SK-N-SH (cell line): ENCODE data around the gene TRIP4. TPM values are rescaled to one million over a fixed set of nuclear protein-coding genes. Genes with fewer than 3 reads are reported as not detected.

Source experiments
- CTCF ChIA-PET: fragments of 300-600, 350-600 bp; formaldehyde crosslinking; extraction: SDS; loops from one replicate; lab custom pipeline; 2021; lab: Yijun Ruan, JAX
- POLR2A ChIA-PET: fragments of 350-600 bp; sonication (Branson Sonifier 250); formaldehyde crosslinking; extraction: SDS; loops from one replicate; lab custom pipeline; 2020; ENCODE audit warnings: antibody characterized with exemption, inconsistent platforms; lab: Yijun Ruan, JAX
- DNase-seq: peaks from one replicate; pipeline ENCODE4 v3.0.0; 2012
- H2AFZ ChIP-seq: fragments of 200-600 bp; sonication (generic); 2 replicates; pipeline ENCODE4 v1.8.1; 2016; ENCODE audit warnings: antibody characterized with exemption, mild to moderate bottlenecking, low read depth
- H3F3A ChIP-seq: fragments of 200-600 bp; sonication (generic); replicated peaks from 2 replicates; pipeline ENCODE3; 2016; ENCODE audit warnings: antibody characterized with exemption, mild to moderate bottlenecking; ENCODE audit not compliant: insufficient read depth
- H3K27ac ChIP-seq, 2 experiments: fragments of 200-500 bp in 1 of 2; fragments of 200-600 bp in 1 of 2; sonication (Bioruptor generic) in 1 of 2; sonication (generic), shearing (Covaris generic) in 1 of 2; 2 replicates each; pipeline versions ENCODE4 v1.5.1 to v1.6.1; 2014 to 2016; ENCODE audit warnings: low read depth in 2 of 2, inconsistent platforms in 1 of 2, low read length in 1 of 2, mild to moderate bottlenecking in 1 of 2, mixed read lengths in 1 of 2
- H3K27me3 ChIP-seq: fragments of 200-600 bp; sonication (generic), shearing (Covaris generic); 2 replicates; pipeline ENCODE4 v1.6.1; 2016; ENCODE audit warnings: mixed run types; ENCODE audit not compliant: insufficient read depth
- H3K36me3 ChIP-seq, 2 experiments: fragments of 200-500 bp in 1 of 2; fragments of 200-600 bp in 1 of 2; sonication (Bioruptor generic) in 1 of 2; sonication (generic) in 1 of 2; replicated peaks in 1 of 2; 2 replicates each; pipeline versions ENCODE3 to v1.5.1; 2014 to 2016; ENCODE audit warnings: low read length in 1 of 2, mild to moderate bottlenecking in 1 of 2; ENCODE audit not compliant: insufficient read depth in 2 of 2, control insufficient read depth in 1 of 2
- H3K4me1 ChIP-seq, 2 experiments: fragments of 200-500 bp in 1 of 2; fragments of 200-600 bp in 1 of 2; sonication (Bioruptor generic) in 1 of 2; sonication (generic), shearing (Covaris generic) in 1 of 2; 2 replicates each; pipeline versions ENCODE4 v1.5.1 to v1.6.1; 2014 to 2016; ENCODE audit warnings: low read depth in 1 of 2, low read length in 1 of 2, mixed run types in 1 of 2; ENCODE audit not compliant: insufficient read depth in 2 of 2, control insufficient read depth in 1 of 2
- H3K4me2 ChIP-seq: fragments of 200-600 bp; sonication (generic), shearing (Covaris generic); 2 replicates; pipeline ENCODE4 v1.6.1; 2017; ENCODE audit warnings: mixed run types
- H3K4me3 ChIP-seq, 2 experiments: fragments of 200-500 bp in 1 of 2; fragments of 200-600 bp in 1 of 2; sonication (Bioruptor generic) in 1 of 2; sonication (generic), shearing (Covaris generic) in 1 of 2; 2 replicates each; pipeline versions ENCODE4 v1.5.1 to v1.8.1; 2014 to 2016; ENCODE audit warnings: low read depth in 2 of 2, inconsistent platforms in 1 of 2, low read length in 1 of 2, mild to moderate bottlenecking in 1 of 2, mixed read lengths in 1 of 2, moderate library complexity in 1 of 2
- H3K79me2 ChIP-seq: fragments of 200-600 bp; sonication (generic); 2 replicates; pipeline ENCODE4 v1.8.1; 2017; ENCODE audit warnings: mild to moderate bottlenecking; ENCODE audit not compliant: insufficient read depth
- H3K9ac ChIP-seq: fragments of 200-600 bp; sonication (generic); 2 replicates; pipeline ENCODE4 v1.6.1; 2017; ENCODE audit warnings: mixed run types
- H3K9me2 ChIP-seq: fragments of 200-600 bp; sonication (generic); 2 replicates; pipeline ENCODE4 v1.6.1; 2017; ENCODE audit warnings: mixed run types
- H3K9me3 ChIP-seq: fragments of 200-600 bp; sonication (generic); 2 replicates; pipeline ENCODE4 v1.6.1; 2017; ENCODE audit warnings: mixed run types, mild to moderate bottlenecking, moderate library complexity
- H4K20me1 ChIP-seq: fragments of 200-600 bp; sonication (generic); 2 replicates; pipeline ENCODE4 v1.6.1; 2017; ENCODE audit warnings: mild to moderate bottlenecking, mixed run types; ENCODE audit not compliant: insufficient read depth
- EZH2phosphoT487 ChIP-seq: fragments of 200-600 bp; sonication (generic); IDR thresholded peaks from 2 replicates; pipeline ENCODE4 v1.6.1; 2017; ENCODE audit warnings: low read depth, mixed run types, mild to moderate bottlenecking, antibody characterized with exemption, moderate library complexity, borderline replicate concordance
- FOXM1 ChIP-seq: IDR thresholded peaks from 2 replicates; pipeline ENCODE4 v1.4.0; 2012; ENCODE audit warnings: low read depth, mild to moderate bottlenecking
- GABPA ChIP-seq: IDR thresholded peaks from 2 replicates; pipeline ENCODE4 v1.4.0; 2012; ENCODE audit warnings: low read depth, mild to moderate bottlenecking
- IRF3 ChIP-seq: fragments of 150-350 bp; IDR thresholded peaks from 2 replicates; pipeline ENCODE4 v1.6.1; 2016; ENCODE audit warnings: mild to moderate bottlenecking, low read depth, low read length
- MAX ChIP-seq: IDR thresholded peaks from 2 replicates; pipeline ENCODE4 v1.4.0; 2012; ENCODE audit warnings: low read depth
- MEF2A ChIP-seq: IDR thresholded peaks from 2 replicates; pipeline ENCODE4 v1.4.0; 2012; ENCODE audit warnings: low read depth, borderline replicate concordance
- NRF1 ChIP-seq: IDR thresholded peaks from 2 replicates; pipeline ENCODE4 v1.6.1; 2012; ENCODE audit warnings: low read depth, mild to moderate bottlenecking, low read length
- PBX3 ChIP-seq: IDR thresholded peaks from 2 replicates; pipeline ENCODE4; 2012
- POLR2AphosphoS5 ChIP-seq: IDR thresholded peaks from 2 replicates; pipeline ENCODE4 v1.6.1; 2012; ENCODE audit warnings: low read depth, low read length
- RCOR1 ChIP-seq: fragments of 150-350 bp; IDR thresholded peaks from 2 replicates; pipeline ENCODE4 v1.6.1; 2017; ENCODE audit warnings: antibody characterized with exemption, low read length
- RFX5 ChIP-seq: IDR thresholded peaks from 2 replicates; pipeline ENCODE4 v1.6.1; 2012; ENCODE audit warnings: mild to moderate bottlenecking, improper control_type of control experiment, low read length
- SIN3A ChIP-seq: IDR thresholded peaks from 2 replicates; pipeline ENCODE4 v1.6.1; 2012; ENCODE audit warnings: low read depth, mild to moderate bottlenecking, low read length, moderate library complexity, borderline replicate concordance
- SMC3 ChIP-seq: IDR thresholded peaks from 2 replicates; pipeline ENCODE4 v1.6.1; 2012; ENCODE audit warnings: low read depth, low read length, improper control_type of control experiment
- USF2 ChIP-seq: fragments of 150-350 bp; IDR thresholded peaks from 2 replicates; pipeline ENCODE4 v1.6.1; 2017; ENCODE audit warnings: antibody characterized with exemption, low read length, low read depth, borderline replicate concordance
- YY1 ChIP-seq: IDR thresholded peaks from 2 replicates; pipeline ENCODE4 v1.4.0; 2012; ENCODE audit warnings: low read depth, mild to moderate bottlenecking
- WGBS: methylation state at CpG from one replicate; pipeline ENCODE4 v1.1.6; 2017; ENCODE audit warnings: low lambda C conversion rate; 5-methylcytosine and 5-hydroxymethylcytosine counted together
- polyA plus RNA-seq, 3 experiments: library from polyadenylated mRNA; depleted of rRNA; stranded (reverse); fragments of >200 nt; gene quantifications; 2 replicates each; pipeline ENCODE4 v1.2.3, GENCODE V29; 2012
- TF ChIP-seq, protein P1 (sequence below): fragments of 200-600 bp; sonication (generic); IDR thresholded peaks from 2 replicates; pipeline ENCODE4 v1.6.1; 2017; ENCODE audit warnings: antibody characterized with exemption, mild to moderate bottlenecking, moderate library complexity
- TF ChIP-seq, protein P2 (sequence below): IDR thresholded peaks from 2 replicates; pipeline ENCODE4 v1.6.1; 2012; ENCODE audit warnings: mild to moderate bottlenecking, low read depth, low read length, moderate library complexity

TRIP4 gene
- polyA plus RNA-seq, 1 of the 3 experiments (the other 2 are of a cell fraction), result 14.5 TPM

DNA sequence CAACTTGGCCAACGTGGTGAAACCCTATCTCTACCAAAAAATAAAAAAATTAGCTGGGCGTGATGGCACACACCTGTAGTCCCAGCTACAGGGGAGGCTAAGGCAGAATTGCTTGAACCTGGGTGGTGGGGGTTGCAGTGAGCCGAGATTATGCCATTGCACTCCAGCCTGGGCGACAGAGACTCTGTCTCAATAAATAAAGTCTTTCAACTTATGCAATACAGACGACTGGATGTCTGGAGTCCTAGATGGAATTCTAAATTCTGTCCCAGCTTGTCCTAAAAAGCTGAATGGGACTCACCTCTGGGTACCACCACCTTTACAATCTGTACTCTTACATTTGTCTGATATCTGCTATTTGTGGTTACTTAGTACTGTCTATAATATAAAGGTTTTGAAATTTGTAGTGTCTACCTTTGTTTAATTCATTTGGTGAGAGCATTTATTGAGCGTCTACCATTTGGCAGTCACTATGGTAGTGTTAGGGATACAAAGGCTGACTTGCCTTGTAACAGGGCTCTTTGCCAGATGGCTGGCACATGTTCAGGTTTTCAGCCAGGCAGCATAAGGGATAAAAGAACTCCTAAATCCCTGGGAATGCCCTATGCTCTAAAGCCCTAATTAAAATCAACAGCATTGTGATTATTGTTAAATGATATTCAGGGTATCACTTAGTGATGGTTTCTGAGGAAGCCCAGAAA, 65.5 kb downstream of the TRIP4 start:
- Histone ChIP-seq H3K4me1 (peaks cover 0 to 16% of the 10 kb centered on the region in 2 experiments; a peak in 3 of 4 replicates), H3K4me3 (no peak overlapping the region), H3K9me3 (no peaks in the 10 kb centered on the region), H3K9ac (no peak overlapping the region), H2AFZ (no peak overlapping the region), H3K9me2 (no peaks in the 10 kb centered on the region), H3K36me3 (peaks cover 31 to 41% of the 10 kb centered on the region in 2 experiments), H3K79me2 (no peaks in the 10 kb centered on the region), H3K4me2 (no peak overlapping the region), H3K27ac (0 out of 4 replicates have a peak overlapping the region, but pooled peaks of 1 of the 2 experiments have one; percentile 10), H3K27me3 (no peaks in the 10 kb centered on the region), H3F3A (no peaks in the 10 kb centered on the region), H4K20me1 (no peaks in the 10 kb centered on the region)
- POLR2A ChIA-PET, result no interaction called here
- WGBS, result 70% methylated on average over 6 of the region's 6 CpGs
- no peak for DNase-seq
- CTCF ChIA-PET, result interaction anchor here (1.6 kb wide), 1 partner anchor 200 kb away, joined by 6 read pairs; no protein-coding TSS in a partner anchor
- TF ChIP-seq PBX3 (no peak), MEF2A (no peak), POLR2AphosphoS5 (no peak), MAX (no peak), NRF1 (no peak), EZH2phosphoT487 (no peak), SMC3 (no peak), USF2 (no peak), GABPA (no peak)

DNA sequence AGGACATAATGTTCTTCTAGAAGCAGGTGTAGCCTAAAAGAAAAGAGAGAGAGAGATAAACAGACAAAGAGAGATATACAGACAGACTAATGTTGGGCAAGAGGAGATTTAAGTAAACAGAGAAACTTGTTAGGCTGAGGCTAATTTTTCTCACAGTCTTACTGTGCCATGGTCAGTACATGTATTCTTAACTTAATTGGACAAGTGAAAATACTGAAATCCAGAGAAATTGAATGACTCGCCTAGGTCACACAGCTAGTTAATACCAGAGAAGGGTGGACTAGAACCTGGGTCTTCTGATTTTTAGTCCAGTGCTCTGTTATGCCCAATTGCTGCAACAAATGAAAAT, 66.0 kb downstream of the TRIP4 start:
- H3F3A ChIP-seq, result no peaks in the 10 kb centered on the region
- 0 out of 4 replicates have a peak overlapping the region, but pooled peaks of 1 of the 2 experiments have one; percentile 10 for H3K27ac ChIP-seq
- no peaks in the 10 kb centered on the region for H4K20me1 ChIP-seq
- H3K4me2 ChIP-seq, result no peak overlapping the region
- no peaks in the 10 kb centered on the region for H3K9me2 ChIP-seq
- no peak overlapping the region for H3K4me3 ChIP-seq
- no peak overlapping the region for H3K9ac ChIP-seq
- 87% methylated on average over 1 of the region's 1 CpG for WGBS
- peaks cover 0 to 16% of the 10 kb centered on the region in 2 experiments; a peak in 3 of 4 replicates for H3K4me1 ChIP-seq
- H2AFZ ChIP-seq, result no peak overlapping the region
- H3K27me3 ChIP-seq, result no peaks in the 10 kb centered on the region
- ChIA-PET POLR2A (no interaction called here), CTCF (no interaction called here)
- no peak for DNase-seq
- H3K9me3 ChIP-seq, result no peaks in the 10 kb centered on the region
- peaks cover 32 to 35% of the 10 kb centered on the region in 2 experiments for H3K36me3 ChIP-seq
- H3K79me2 ChIP-seq, result no peaks in the 10 kb centered on the region
- TF ChIP-seq SIN3A, result no peak
- TF ChIP-seq RFX5, result no peak
- no peak for TF ChIP-seq GABPA
- TF ChIP-seq RCOR1, result no peak
- TF ChIP-seq FOXM1, result no peak
- TF ChIP-seq, protein P1, sequence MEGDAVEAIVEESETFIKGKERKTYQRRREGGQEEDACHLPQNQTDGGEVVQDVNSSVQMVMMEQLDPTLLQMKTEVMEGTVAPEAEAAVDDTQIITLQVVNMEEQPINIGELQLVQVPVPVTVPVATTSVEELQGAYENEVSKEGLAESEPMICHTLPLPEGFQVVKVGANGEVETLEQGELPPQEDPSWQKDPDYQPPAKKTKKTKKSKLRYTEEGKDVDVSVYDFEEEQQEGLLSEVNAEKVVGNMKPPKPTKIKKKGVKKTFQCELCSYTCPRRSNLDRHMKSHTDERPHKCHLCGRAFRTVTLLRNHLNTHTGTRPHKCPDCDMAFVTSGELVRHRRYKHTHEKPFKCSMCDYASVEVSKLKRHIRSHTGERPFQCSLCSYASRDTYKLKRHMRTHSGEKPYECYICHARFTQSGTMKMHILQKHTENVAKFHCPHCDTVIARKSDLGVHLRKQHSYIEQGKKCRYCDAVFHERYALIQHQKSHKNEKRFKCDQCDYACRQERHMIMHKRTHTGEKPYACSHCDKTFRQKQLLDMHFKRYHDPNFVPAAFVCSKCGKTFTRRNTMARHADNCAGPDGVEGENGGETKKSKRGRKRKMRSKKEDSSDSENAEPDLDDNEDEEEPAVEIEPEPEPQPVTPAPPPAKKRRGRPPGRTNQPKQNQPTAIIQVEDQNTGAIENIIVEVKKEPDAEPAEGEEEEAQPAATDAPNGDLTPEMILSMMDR, result no peak
- no peak for TF ChIP-seq IRF3
- no peak for TF ChIP-seq MEF2A
- TF ChIP-seq YY1, result no peak
- TF ChIP-seq SMC3, result no peak
- TF ChIP-seq, protein P2, sequence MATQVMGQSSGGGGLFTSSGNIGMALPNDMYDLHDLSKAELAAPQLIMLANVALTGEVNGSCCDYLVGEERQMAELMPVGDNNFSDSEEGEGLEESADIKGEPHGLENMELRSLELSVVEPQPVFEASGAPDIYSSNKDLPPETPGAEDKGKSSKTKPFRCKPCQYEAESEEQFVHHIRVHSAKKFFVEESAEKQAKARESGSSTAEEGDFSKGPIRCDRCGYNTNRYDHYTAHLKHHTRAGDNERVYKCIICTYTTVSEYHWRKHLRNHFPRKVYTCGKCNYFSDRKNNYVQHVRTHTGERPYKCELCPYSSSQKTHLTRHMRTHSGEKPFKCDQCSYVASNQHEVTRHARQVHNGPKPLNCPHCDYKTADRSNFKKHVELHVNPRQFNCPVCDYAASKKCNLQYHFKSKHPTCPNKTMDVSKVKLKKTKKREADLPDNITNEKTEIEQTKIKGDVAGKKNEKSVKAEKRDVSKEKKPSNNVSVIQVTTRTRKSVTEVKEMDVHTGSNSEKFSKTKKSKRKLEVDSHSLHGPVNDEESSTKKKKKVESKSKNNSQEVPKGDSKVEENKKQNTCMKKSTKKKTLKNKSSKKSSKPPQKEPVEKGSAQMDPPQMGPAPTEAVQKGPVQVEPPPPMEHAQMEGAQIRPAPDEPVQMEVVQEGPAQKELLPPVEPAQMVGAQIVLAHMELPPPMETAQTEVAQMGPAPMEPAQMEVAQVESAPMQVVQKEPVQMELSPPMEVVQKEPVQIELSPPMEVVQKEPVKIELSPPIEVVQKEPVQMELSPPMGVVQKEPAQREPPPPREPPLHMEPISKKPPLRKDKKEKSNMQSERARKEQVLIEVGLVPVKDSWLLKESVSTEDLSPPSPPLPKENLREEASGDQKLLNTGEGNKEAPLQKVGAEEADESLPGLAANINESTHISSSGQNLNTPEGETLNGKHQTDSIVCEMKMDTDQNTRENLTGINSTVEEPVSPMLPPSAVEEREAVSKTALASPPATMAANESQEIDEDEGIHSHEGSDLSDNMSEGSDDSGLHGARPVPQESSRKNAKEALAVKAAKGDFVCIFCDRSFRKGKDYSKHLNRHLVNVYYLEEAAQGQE, result no peak
